ENCODE results near the gene SHISA2. TPM values are rescaled to one million over a fixed set of nuclear protein-coding genes. Genes with fewer than 3 reads are reported as not detected.

The SHISA2 gene
- polyA plus RNA-seq, 1 experiment: not detected

GRCh38 chr13:26016189-26016588 is 35.6 kb downstream of the SHISA2 start:
- no peak for DNase-seq (ENCODE audit: low read depth)
- no peaks in the 10 kb centered on the region for H3K36me3 ChIP-seq (ENCODE audit: control insufficient read depth, insufficient read depth, low read length)
- ChIA-PET CTCF (no interaction called here), POLR2A (no interaction called here)
- TF ChIP-seq, protein P1, sequence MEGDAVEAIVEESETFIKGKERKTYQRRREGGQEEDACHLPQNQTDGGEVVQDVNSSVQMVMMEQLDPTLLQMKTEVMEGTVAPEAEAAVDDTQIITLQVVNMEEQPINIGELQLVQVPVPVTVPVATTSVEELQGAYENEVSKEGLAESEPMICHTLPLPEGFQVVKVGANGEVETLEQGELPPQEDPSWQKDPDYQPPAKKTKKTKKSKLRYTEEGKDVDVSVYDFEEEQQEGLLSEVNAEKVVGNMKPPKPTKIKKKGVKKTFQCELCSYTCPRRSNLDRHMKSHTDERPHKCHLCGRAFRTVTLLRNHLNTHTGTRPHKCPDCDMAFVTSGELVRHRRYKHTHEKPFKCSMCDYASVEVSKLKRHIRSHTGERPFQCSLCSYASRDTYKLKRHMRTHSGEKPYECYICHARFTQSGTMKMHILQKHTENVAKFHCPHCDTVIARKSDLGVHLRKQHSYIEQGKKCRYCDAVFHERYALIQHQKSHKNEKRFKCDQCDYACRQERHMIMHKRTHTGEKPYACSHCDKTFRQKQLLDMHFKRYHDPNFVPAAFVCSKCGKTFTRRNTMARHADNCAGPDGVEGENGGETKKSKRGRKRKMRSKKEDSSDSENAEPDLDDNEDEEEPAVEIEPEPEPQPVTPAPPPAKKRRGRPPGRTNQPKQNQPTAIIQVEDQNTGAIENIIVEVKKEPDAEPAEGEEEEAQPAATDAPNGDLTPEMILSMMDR (IDR thresholded peaks at IDR 0.05; ENCODE audit: insufficient read depth, low read depth, low read length): no peak
- no peak overlapping the region for H3K4me3 ChIP-seq (ENCODE audit: low read depth, low read length)
- no peaks in the 10 kb centered on the region for H3K27me3 ChIP-seq (ENCODE audit: control insufficient read depth, insufficient read depth, low read length)

DNA sequence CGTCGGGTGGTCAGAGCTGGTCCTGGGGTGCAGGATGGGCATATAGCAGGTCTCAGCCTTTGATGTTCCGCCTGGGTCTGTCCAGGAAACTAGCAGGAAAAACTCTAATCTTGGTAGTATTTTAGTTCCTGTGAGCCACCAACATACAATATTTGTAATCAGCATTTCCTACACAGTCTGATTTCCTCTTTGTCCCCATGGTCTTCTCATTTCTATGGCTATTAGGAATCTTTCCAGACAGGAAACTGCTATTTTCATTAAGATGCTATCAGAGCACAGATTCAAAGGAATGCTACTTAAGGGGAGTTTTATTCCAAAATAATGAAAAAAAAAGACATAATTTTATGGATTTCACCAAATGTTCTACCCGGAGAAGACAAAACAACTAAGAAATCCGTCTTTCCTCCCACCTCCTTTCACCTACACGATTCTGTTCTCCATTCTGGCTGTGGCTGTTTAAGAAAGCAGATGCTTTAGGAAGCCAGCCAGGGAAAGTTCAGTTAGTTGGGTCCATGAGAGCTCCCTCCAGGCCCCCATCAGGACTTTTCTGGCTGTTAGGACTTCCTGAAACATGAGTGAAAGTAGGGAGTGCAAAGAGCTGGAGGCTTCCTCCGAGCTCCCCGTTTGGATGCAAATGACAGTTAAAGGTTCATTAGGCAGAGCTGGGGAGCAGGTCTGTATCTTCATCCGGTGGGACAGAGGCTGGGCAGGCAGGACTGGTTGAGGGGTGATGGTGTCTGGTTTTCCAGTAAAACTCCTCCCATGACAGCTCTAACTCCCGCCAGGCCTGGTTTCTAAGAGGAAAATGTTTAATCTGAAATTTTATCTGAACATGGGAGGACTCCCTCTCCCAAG is 36.3 kb downstream of the SHISA2 start:
- ChIA-PET CTCF (no interaction called here), POLR2A (no interaction called here)
- Histone ChIP-seq H3K4me3 (ENCODE audit: low read depth, low read length) (no peak overlapping the region), H3K27me3 (ENCODE audit: control insufficient read depth, insufficient read depth, low read length) (no peaks in the 10 kb centered on the region), H3K36me3 (ENCODE audit: control insufficient read depth, insufficient read depth, low read length) (no peaks in the 10 kb centered on the region)
- DNase-seq (ENCODE audit: low read depth): no peak
- TF ChIP-seq, protein P1 (IDR thresholded peaks at IDR 0.05; ENCODE audit: insufficient read depth, low read depth, low read length): no peak

- H3K36me3 ChIP-seq (ENCODE audit: control insufficient read depth, insufficient read depth, low read length): no peaks in the 10 kb centered on the region
- H3K4me3 ChIP-seq (ENCODE audit: low read depth, low read length): no peak overlapping the region
- ChIA-PET POLR2A (no interaction called here), CTCF (no interaction called here)
- DNase-seq (ENCODE audit: low read depth): no peak
- TF ChIP-seq, protein P1 (IDR thresholded peaks at IDR 0.05; ENCODE audit: insufficient read depth, low read depth, low read length): no peak
- no peaks in the 10 kb centered on the region for H3K27me3 ChIP-seq (ENCODE audit: control insufficient read depth, insufficient read depth, low read length)
These were observed 38.8 kb downstream of the SHISA2 start for GRCh38 chr13:26012995-26013394.

DNA sequence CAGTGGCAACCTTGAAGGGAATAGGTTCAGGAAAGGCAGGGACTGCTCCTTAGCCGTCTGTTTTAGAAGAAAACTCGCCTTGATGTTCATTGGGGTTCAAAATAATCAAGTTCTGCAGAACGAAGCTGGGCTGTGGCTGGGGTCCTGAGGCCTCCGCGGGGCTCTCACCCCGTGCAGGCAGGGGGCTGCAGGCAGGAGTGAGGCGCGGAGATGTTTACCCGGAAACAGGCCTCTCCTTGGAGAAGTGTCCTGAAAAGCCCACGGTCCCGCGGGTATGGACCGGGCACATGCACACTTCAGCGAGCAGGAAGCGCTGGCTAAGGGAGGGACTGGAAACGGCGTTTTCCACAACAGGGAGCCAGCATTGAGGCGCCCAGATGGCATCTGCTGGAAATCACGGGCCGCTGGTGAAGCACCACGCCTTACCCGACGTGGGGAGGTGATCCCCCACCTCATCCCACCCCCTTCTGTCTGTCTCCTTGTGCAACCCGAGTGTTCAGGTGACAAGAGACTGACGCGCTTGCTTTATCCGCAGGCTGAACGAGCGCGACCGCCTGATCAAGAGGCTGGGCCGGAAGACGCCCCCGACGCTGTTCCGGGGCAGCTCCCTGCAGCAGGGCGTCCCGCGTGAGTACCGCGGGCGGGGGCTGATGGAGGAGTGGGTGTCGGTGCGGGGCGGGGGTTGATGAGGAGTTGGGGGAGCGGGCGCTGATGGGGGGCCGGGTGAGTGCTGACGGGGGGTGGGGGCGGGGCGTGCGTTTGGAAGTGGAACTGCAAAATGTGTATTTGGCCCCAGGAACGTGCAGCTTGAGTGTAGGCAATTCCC is 39.6 kb downstream of the SHISA2 start:
- no peak for DNase-seq (ENCODE audit: low read depth)
- no peaks in the 10 kb centered on the region for H3K27me3 ChIP-seq (ENCODE audit: control insufficient read depth, insufficient read depth, low read length)
- TF ChIP-seq, protein P1 (IDR thresholded peaks at IDR 0.05; ENCODE audit: insufficient read depth, low read depth, low read length): no peak
- H3K36me3 ChIP-seq (ENCODE audit: control insufficient read depth, insufficient read depth, low read length): no peaks in the 10 kb centered on the region
- no peak overlapping the region for H3K4me3 ChIP-seq (ENCODE audit: low read depth, low read length)
- ChIA-PET POLR2A (no interaction called here), CTCF (no interaction called here)

DNA sequence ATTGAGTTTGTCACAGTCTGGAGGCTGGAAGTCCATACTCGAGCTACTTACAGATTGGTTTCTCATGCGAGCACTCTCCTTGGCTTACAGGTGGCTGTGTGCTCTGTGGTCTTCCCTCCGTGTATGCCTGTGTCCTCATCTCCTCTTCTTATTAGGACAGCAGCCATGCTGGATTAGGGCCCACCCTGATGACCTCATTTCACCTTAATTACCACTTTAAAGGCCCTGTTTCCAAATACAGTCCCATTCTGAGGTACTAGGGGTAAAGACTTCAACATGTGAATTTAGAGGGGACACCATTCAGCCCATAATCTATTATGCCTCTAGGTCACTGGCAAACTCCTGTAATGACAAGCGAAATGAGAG is 40.6 kb downstream of the SHISA2 start:
- no peak for DNase-seq (ENCODE audit: low read depth)
- no peak overlapping the region for H3K4me3 ChIP-seq (ENCODE audit: low read depth, low read length)
- no peaks in the 10 kb centered on the region for H3K27me3 ChIP-seq (ENCODE audit: control insufficient read depth, insufficient read depth, low read length)
- POLR2A ChIA-PET: no interaction called here
- TF ChIP-seq, protein P1 (IDR thresholded peaks at IDR 0.05; ENCODE audit: insufficient read depth, low read depth, low read length): no peak
- CTCF ChIA-PET: no interaction called here
- H3K36me3 ChIP-seq (ENCODE audit: control insufficient read depth, insufficient read depth, low read length): no peaks in the 10 kb centered on the region
